Lung (tissue), 16 donors: ENCODE measurements around the gene IFITM1. TPM values are rescaled to one million over a fixed set of nuclear protein-coding genes. Genes with fewer than 3 reads are reported as not detected.
"Not testable (repeated sequence)": the region's sequence is repeated elsewhere in the genome, so short reads cannot be mapped to it uniquely, and the experiment has no call there.

Experiments
- ATAC-seq: fragments of 200-7000 bp; cut with Tn5 transposase; one replicate; pipeline ENCODE4 v1.9.1; 2020; ENCODE audit warnings: moderate number of reproducible peaks; ENCODE audit not compliant: insufficient read depth, low FRiP score
- DNase-seq, 3 donors: peaks; one replicate each; pipeline ENCODE4 v3.0.0-alpha.2; 2013 to 2017
- H3K27ac ChIP-seq, 2 donors: one replicate each; pipeline ENCODE4 v1.5.1; 2013; ENCODE audit warnings: mild to moderate bottlenecking in 2 of 2, moderate library complexity in 2 of 2, control low read depth in 1 of 2, inconsistent platforms in 1 of 2, low read depth in 1 of 2, low read length in 1 of 2
- H3K27me3 ChIP-seq, 3 donors: one replicate each; pipeline ENCODE4 v1.5.1; 2013; ENCODE audit warnings: low read length in 2 of 3; ENCODE audit not compliant: control insufficient read depth in 3 of 3, insufficient read depth in 3 of 3
- H3K36me3 ChIP-seq, 4 donors: one replicate each; pipeline ENCODE4 v1.5.1; 2013; ENCODE audit warnings: low read length in 4 of 4, mild to moderate bottlenecking in 1 of 4, moderate library complexity in 1 of 4; ENCODE audit not compliant: control insufficient read depth in 4 of 4, insufficient read depth in 4 of 4
- H3K4me1 ChIP-seq, 5 donors: one replicate each; pipeline ENCODE4 v1.5.1; 2013; ENCODE audit warnings: low read length in 5 of 5, mild to moderate bottlenecking in 2 of 5, moderate library complexity in 1 of 5; ENCODE audit not compliant: control insufficient read depth in 5 of 5, insufficient read depth in 5 of 5
- H3K4me3 ChIP-seq: one replicate; pipeline ENCODE4 v1.5.1; 2013; ENCODE audit warnings: mild to moderate bottlenecking, control low read depth, moderate library complexity
- H3K9ac ChIP-seq, 2 donors: one replicate each; pipeline ENCODE4 v1.5.1; 2013; ENCODE audit warnings: low read length in 2 of 2, control low read depth in 1 of 2; ENCODE audit not compliant: insufficient read depth in 1 of 2
- H3K9me3 ChIP-seq, 4 donors: one replicate each; pipeline ENCODE4 v1.5.1; 2013; ENCODE audit warnings: low read length in 3 of 4, mild to moderate bottlenecking in 1 of 4, moderate library complexity in 1 of 4; ENCODE audit not compliant: control insufficient read depth in 4 of 4, insufficient read depth in 3 of 4
- WGBS, 2 donors: extraction: QIAGEN DNeasy Blood & Tissue Kit; methylation state at CpG; one replicate each; pipeline ENCODE4 v1.1.7; 2013; 5-methylcytosine and 5-hydroxymethylcytosine counted together
- long read RNA-seq, 5 donors: transcript quantifications; one replicate each; lab custom pipeline, GENCODE V29; 2026
- polyA plus RNA-seq, 2 donors: library from polyadenylated mRNA; stranded (reverse); fragments of 200-250 nt; gene quantifications; one replicate each; pipeline ENCODE4 v1.2.1, GENCODE V29; 2013
- total RNA-seq, 2 donors: library from RNA; depleted of rRNA in 1 of 2; stranded (reverse); fragments of >200 nt in 1 of 2; gene quantifications; one replicate each; pipeline ENCODE4 v1.2.1, GENCODE V29; 2014 to 2021
- TF ChIP-seq, protein P1 (sequence below): IDR thresholded peaks from 2 replicates; pipeline ENCODE4 v1.5.1; 2012; ENCODE audit warnings: mild to moderate bottlenecking; ENCODE audit errors: control extremely low read depth, extremely low read depth
- donor health status: control.
- donor health status: control.
- donor health status: Bipolar disorder and iron deficiency.
- donor health status: healthy.
- donor health status: DM: yes; HTN: yes; CAD: no.

IFITM1 gene
- 100 to 1,000 TPM in 1 of 2 donors, 10 to 100 TPM in 1; 53.3 to 104 TPM for total RNA-seq
- polyA plus RNA-seq = 100 to 1,000 TPM; 275 to 531 TPM
- long read RNA-seq, donor 1, transcript IFITM1-202 (2 exons, 855 nt) = major isoform, 13 of 13 reads
- long read RNA-seq, donor 1, partial matches to known transcripts = 0 of 13 reads
- long read RNA-seq, donor 1, other reads (novel, unspliced or antisense) = 0 of 13 reads
- long read RNA-seq, donor 2, transcript IFITM1-202 (2 exons, 855 nt) = major isoform, 10 of 10 reads
- long read RNA-seq, donor 2, partial matches to known transcripts = 0 of 10 reads
- long read RNA-seq, donor 2, other reads (novel, unspliced or antisense) = 0 of 10 reads
- long read RNA-seq, donor 3, transcript IFITM1-202 (2 exons, 855 nt) = major isoform, 14 of 14 reads
- long read RNA-seq, donor 3, partial matches to known transcripts = 0 of 14 reads
- long read RNA-seq, donor 3, other reads (novel, unspliced or antisense) = 0 of 14 reads
- long read RNA-seq, donor 4, transcript IFITM1-202 (2 exons, 855 nt) = major isoform, 7 of 7 reads
- long read RNA-seq, donor 4, partial matches to known transcripts = 0 of 7 reads
- long read RNA-seq, donor 4, other reads (novel, unspliced or antisense) = 0 of 7 reads
- long read RNA-seq, donor 5, transcript IFITM1-202 (2 exons, 855 nt) = major isoform, 7 of 7 reads
- long read RNA-seq, donor 5, partial matches to known transcripts = 0 of 7 reads
- long read RNA-seq, donor 5, other reads (novel, unspliced or antisense) = 0 of 7 reads

DNA sequence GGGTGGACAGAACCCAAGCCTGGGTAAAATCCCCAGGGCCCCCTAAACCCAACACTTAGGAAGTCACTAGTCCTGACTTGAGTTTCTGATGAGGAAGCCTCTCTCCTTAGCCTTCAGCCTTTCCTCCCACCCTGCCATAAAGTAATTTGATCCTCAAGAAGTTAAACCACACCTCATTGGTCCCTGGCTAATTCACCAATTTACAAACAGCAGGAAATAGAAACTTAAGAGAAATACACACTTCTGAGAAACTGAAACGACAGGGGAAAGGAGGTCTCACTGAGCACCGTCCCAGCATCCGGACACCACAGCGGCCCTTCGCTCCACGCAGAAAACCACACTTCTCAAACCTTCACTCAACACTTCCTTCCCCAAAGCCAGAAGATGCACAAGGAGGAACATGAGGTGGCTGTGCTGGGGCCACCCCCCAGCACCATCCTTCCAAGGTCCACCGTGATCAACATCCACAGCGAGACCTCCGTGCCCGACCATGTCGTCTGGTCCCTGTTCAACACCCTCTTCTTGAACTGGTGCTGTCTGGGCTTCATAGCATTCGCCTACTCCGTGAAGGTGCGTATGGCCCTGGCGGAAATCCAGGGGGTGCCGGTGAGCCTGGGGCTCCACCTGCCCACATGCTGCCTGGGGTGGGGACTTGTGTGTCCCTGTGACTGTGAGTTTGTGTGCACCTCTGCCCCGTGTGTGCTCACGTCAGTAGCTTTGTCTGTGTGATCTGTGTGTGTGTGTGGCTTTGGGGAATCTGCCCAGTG is at the start of gene IFITM1:
Gene IFITM1 (plus strand): TSS at position 254 of the 767 bp plus-strand sequence. CDS start 131 bp downstream, at position 385.
- Histone ChIP-seq H3K27me3 (peaks cover 0 to 20% (median 16%) of the 10 kb centered on the region in 3 donors), H3K36me3 (no peaks in the 10 kb centered on the region), H3K4me1 (peaks cover 0 to 55% (median 12%) of the 10 kb centered on the region in 5 donors), H3K9me3 (no peaks in the 10 kb centered on the region), H3K9ac (peak within 1 kb of the TSS in 1 of 2 donors; percentile 33), H3K4me3 (peak within 1 kb of the TSS; percentile 53), H3K27ac (peak within 1 kb of the TSS; percentile 79 to 91)
- DNase-seq (peak in 2 of 3 donors; percentile 90 to 91), ATAC-seq (no peak)
- WGBS, 2 donors = 3 to 9% methylated on average over 18 of the region's 18 CpGs
- TF ChIP-seq, protein P1, sequence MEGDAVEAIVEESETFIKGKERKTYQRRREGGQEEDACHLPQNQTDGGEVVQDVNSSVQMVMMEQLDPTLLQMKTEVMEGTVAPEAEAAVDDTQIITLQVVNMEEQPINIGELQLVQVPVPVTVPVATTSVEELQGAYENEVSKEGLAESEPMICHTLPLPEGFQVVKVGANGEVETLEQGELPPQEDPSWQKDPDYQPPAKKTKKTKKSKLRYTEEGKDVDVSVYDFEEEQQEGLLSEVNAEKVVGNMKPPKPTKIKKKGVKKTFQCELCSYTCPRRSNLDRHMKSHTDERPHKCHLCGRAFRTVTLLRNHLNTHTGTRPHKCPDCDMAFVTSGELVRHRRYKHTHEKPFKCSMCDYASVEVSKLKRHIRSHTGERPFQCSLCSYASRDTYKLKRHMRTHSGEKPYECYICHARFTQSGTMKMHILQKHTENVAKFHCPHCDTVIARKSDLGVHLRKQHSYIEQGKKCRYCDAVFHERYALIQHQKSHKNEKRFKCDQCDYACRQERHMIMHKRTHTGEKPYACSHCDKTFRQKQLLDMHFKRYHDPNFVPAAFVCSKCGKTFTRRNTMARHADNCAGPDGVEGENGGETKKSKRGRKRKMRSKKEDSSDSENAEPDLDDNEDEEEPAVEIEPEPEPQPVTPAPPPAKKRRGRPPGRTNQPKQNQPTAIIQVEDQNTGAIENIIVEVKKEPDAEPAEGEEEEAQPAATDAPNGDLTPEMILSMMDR = no peak

DNA sequence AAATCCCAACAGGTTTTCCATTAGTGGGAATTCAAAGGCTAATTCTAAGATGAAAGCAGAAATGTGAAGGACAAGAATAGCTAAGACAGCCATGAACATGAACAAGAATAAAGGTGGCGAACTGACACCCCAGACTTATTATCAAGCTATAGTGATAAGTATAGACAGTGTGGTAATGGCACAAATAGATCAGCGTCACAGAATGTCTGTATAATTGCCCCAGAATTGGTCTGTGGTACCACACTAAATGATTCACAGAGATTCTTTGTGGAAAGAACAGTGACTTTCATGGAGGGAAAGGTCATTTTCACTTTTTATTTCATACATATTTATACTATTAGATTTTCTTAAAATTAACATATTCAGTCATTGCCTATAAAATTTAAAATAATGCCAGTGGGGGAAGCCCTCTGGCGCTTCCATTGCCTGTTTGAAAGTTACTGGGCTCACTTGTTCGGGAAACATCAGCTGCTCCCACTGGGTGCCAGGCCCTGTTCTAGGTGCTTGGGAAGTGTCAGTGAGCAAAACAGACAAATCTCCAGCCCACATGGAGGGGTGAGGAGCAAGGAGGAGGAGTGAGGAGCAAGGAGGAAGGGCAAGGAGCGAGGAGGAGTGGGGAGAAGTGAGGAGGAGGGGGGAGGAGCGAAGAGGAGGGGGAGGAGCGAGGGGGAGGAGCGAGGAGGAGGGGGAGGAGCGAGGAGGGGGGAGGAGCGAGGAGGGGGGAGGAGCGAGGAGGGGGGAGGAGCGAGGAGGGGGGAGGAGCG is 47.0 kb upstream of the IFITM1 start:
- no peaks in the 10 kb centered on the region for H3K36me3 ChIP-seq
- H3K27me3 ChIP-seq = no peaks in the 10 kb centered on the region
- H3K4me1 ChIP-seq = peaks cover 0 to 7% (median 0%) of the 10 kb centered on the region in 5 donors
- WGBS, 2 donors = 77 to 90% methylated on average over 4 to 5 of the region's 13 CpGs
- DNase-seq = no peak
- no peak overlapping the region for H3K9ac ChIP-seq
- TF ChIP-seq, protein P1 = no peak
- H3K27ac ChIP-seq = no peak overlapping the region
- no peak overlapping the region for H3K4me3 ChIP-seq
- no peaks in the 10 kb centered on the region for H3K9me3 ChIP-seq
- no peak for ATAC-seq

DNA sequence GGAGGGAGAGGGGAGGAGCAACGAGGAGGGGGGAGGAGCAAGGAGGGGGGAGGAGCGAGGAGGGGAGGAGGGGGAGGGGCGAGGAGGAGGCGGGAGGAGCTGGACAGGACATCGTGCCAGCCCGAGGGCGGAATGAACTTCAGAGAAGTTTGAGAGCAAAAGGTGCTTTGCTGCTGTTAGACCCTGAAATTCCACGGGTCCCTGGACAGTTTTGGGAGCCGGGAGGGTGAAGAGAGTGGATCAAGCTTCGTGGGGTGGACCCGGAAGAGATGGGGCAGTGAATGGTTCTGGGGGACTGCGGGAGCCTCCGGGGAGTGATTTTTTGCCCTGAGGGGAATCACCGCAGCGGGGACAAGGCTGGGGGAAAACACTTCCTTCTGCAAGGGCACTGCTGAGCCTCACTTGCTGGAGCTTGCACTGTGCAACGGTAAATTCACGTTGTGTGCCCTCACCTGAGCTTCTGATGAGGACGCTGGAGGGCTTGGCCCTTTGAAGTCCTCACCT is 46.3 kb upstream of the IFITM1 start:
- no peak for ATAC-seq
- DNase-seq = no peak
- H3K4me1 ChIP-seq = peaks cover 0 to 7% (median 0%) of the 10 kb centered on the region in 5 donors
- H3K9me3 ChIP-seq = no peaks in the 10 kb centered on the region
- WGBS, 2 donors = 26 to 27% methylated on average over 17 of the region's 18 CpGs
- TF ChIP-seq, protein P1 = no peak
- no peaks in the 10 kb centered on the region for H3K27me3 ChIP-seq
- H3K9ac ChIP-seq = no peak overlapping the region
- peak overlapping the region in 1 of 2 donors; percentile 92 for H3K27ac ChIP-seq
- H3K4me3 ChIP-seq = no peak overlapping the region
- no peaks in the 10 kb centered on the region for H3K36me3 ChIP-seq

DNA sequence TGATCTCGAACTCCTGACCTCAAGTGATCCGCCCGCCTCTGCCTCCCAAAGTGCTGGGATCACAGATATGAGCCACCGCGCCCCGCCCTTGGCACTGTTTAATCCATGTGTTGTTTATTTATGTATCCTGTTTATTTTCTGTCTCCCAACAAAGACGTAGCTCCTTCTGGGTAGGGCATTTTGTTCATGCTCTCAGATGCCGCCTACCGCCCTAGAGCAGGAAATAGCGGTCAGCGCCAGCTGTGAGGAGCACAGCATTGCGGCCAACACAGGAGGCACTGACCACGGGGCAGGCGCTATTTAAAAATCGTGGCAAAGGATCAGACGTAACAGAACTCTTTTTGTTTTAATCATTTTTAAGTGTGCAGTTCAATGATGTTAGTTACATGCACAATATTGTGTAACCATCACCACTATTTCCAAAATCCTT is 45.1 kb upstream of the IFITM1 start:
- not testable (repeated sequence) for H3K9me3 ChIP-seq, H3K4me1 ChIP-seq, H3K36me3 ChIP-seq, H3K27me3 ChIP-seq, H3K9ac ChIP-seq, H3K4me3 ChIP-seq
- 10 to 26% methylated on average over 15 to 16 of the region's 16 CpGs for WGBS, 2 donors
- peak; percentile 62 to 81 (median 78) for DNase-seq
- peak overlapping the region in 1 of 2 donors; percentile 93 for H3K27ac ChIP-seq
- peak; percentile 77 for ATAC-seq
